Parathyroid adenoma (tissue), 2 donors: Measurements from ENCODE around the gene STARD3NL.

Experiments used
- H2AFZ ChIP-seq: fragments of 300-600 bp; sonication (generic); one replicate; pipeline ENCODE4 v1.7.0; 2017; ENCODE audit warnings: antibody characterized with exemption, mild to moderate bottlenecking
- H3K27ac ChIP-seq: fragments of 300-600 bp; sonication (generic); one replicate; pipeline ENCODE4 v1.7.0; 2017
- H3K27me3 ChIP-seq: fragments of 300-600 bp; sonication (generic); one replicate; pipeline ENCODE4 v1.7.0; 2017; ENCODE audit warnings: low read length; ENCODE audit not compliant: control insufficient read depth, insufficient read depth
- H3K36me3 ChIP-seq: fragments of 300-600 bp; sonication (generic); one replicate; pipeline ENCODE4 v1.7.0; 2017; ENCODE audit warnings: low read length; ENCODE audit not compliant: control insufficient read depth, insufficient read depth
- H3K4me1 ChIP-seq: fragments of 300-600 bp; sonication (generic); one replicate; pipeline ENCODE4 v1.7.0; 2017; ENCODE audit warnings: control low read depth
- H3K4me2 ChIP-seq: fragments of 300-600 bp; sonication (generic); one replicate; pipeline ENCODE4 v1.7.0; 2017; ENCODE audit warnings: low read length
- H3K4me3 ChIP-seq: fragments of 300-600 bp; sonication (generic); one replicate; pipeline ENCODE4 v1.7.0; 2017; ENCODE audit warnings: low read depth, low read length
- H3K79me2 ChIP-seq: fragments of 300-600 bp; sonication (generic); one replicate; pipeline ENCODE4 v1.7.0; 2017; ENCODE audit warnings: control low read depth
- H3K9ac ChIP-seq: fragments of 300-600 bp; sonication (generic); one replicate; pipeline ENCODE4 v1.7.0; 2017; ENCODE audit warnings: mild to moderate bottlenecking
- H3K9me3 ChIP-seq: fragments of 300-600 bp; sonication (generic); one replicate; pipeline ENCODE4 v1.7.0; 2017; ENCODE audit warnings: low read length; ENCODE audit not compliant: control insufficient read depth
- CTCF ChIP-seq: fragments of 300-600 bp; sonication (generic); IDR thresholded peaks from one replicate; pipeline ENCODE4 v1.7.0; 2017; ENCODE audit warnings: antibody characterized with exemption, mild to moderate bottlenecking
- donor health status: primary hyperparathyroidism.

Gene STARD3NL

DNA sequence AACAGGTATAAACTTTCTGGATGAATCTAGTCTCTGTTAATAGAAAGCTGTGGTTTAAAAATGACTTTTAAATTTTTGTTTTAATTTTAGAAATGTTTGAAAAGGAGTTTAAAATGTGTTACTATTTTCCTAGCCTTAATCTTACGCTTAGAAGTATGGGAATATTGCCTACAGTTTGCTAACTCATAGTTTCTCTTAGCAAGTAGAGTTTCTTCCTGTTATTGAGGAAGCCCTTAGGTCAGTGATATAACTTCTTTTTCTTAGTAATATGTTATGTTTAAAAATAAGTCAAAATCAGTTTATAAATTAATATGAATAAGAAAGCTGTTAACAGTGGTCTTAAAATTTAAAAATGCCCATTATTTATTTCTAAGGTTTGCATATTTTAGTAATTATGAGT, 3.1 kb downstream of the STARD3NL start:
- no peak overlapping the region for H2AFZ ChIP-seq
- H3K9me3 ChIP-seq, result no peaks in the 10 kb centered on the region
- H3K4me2 ChIP-seq, result no peak overlapping the region
- H3K27ac ChIP-seq, result no peak overlapping the region
- no peak for TF ChIP-seq CTCF
- H3K36me3 ChIP-seq, result no peaks in the 10 kb centered on the region
- peaks cover 20% of the 10 kb centered on the region for H3K79me2 ChIP-seq
- H3K9ac ChIP-seq, result no peak overlapping the region
- H3K4me1 ChIP-seq, result peaks cover 5% of the 10 kb centered on the region
- H3K4me3 ChIP-seq, result no peak overlapping the region
- H3K27me3 ChIP-seq, result no peaks in the 10 kb centered on the region

DNA sequence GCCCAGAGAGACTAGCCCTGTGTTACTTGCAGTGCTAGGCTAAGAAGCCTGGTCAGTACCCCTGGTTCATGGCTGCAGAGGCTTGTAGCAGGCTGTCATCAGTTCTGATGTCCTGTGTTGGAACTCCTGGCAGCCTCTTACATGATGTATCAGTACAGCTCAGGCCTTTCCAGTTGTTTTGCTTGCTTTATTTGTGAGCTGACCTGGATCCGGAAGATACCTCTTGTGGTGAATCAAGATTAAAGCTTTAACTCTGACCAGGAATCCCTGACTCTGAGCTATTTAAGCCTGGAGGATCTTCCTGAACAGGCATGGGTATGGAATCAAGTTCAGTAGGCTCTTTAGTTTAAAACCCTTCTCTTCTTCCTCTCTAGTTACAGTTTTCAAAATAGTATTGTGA, 4.4 kb downstream of the STARD3NL start:
- Histone ChIP-seq H3K4me1 (peaks cover 5% of the 10 kb centered on the region), H3K27ac (no peak overlapping the region), H3K4me2 (no peak overlapping the region), H3K4me3 (no peak overlapping the region), H3K9ac (no peak overlapping the region), H3K9me3 (no peaks in the 10 kb centered on the region), H2AFZ (no peak overlapping the region), H3K27me3 (no peaks in the 10 kb centered on the region), H3K36me3 (no peaks in the 10 kb centered on the region), H3K79me2 (peaks cover 25% of the 10 kb centered on the region)
- no peak for TF ChIP-seq CTCF

DNA sequence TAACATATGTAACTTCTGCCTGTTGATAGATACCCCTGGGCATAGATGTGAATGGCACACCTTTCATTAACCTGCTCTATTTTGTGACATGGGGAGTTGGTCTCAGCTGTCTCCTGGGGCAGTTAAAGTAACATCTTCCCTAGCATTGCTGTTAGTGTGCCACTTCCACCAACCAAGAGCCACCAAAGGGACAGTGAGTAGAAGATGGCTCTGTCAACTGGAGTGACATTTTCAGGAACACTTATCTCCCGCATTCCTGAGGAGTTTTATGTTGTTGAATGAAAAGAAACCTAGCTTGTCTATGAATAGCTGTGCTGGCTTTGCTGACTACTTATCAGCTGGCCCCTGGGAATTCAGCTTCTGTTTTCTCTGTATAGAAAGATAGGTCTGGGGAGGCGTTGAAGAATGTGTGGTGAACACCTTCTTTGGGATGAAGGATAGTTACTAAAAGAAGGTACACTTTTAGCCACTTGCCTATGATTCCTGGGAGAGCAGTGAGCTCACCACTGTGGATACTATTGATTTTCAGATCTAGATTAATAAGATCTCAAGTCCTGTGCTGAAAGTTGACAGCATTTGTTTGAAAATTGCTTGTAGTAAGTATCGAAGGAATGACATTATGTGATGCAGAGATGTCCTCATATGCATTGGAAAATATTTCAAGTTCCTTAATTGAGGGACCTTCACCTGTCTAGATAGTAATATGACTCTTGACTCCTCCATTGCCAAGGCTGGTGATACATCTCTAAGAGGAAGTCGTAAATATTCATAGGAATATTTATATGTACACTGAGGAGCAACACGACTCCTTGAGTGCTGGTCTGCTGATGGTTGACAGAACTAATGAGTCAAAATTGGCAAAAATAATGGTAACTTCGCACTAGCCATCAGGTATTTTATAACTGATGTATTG, 7.6 kb downstream of the STARD3NL start:
- Histone ChIP-seq H3K4me1 (no peaks in the 10 kb centered on the region), H3K27me3 (no peaks in the 10 kb centered on the region), H3K9ac (no peak overlapping the region), H3K9me3 (no peaks in the 10 kb centered on the region), H3K27ac (no peak overlapping the region), H2AFZ (no peak overlapping the region), H3K4me2 (no peak overlapping the region), H3K36me3 (no peaks in the 10 kb centered on the region), H3K79me2 (peaks cover 25% of the 10 kb centered on the region), H3K4me3 (no peak overlapping the region)
- no peak for TF ChIP-seq CTCF

- no peak overlapping the region for H3K27ac ChIP-seq
- no peak overlapping the region for H2AFZ ChIP-seq
- H3K9ac ChIP-seq, result no peak overlapping the region
- H3K27me3 ChIP-seq, result no peaks in the 10 kb centered on the region
- no peaks in the 10 kb centered on the region for H3K9me3 ChIP-seq
- H3K79me2 ChIP-seq, result peaks cover 25% of the 10 kb centered on the region
- H3K36me3 ChIP-seq, result no peaks in the 10 kb centered on the region
- H3K4me1 ChIP-seq, result no peaks in the 10 kb centered on the region
- H3K4me3 ChIP-seq, result no peak overlapping the region
- H3K4me2 ChIP-seq, result no peak overlapping the region
- TF ChIP-seq CTCF, result no peak
Measured at GRCh38 chr7:38186593-38187314, 8.7 kb downstream of the STARD3NL start.
